Measurements from ENCODE around the gene STPG2.
"Not testable (repeated sequence)": the region's sequence is repeated elsewhere in the genome, so short reads cannot be mapped to it uniquely, and the experiment has no call there.

Gene STPG2

GRCh38 chr4:97952763-97953162, 190.5 kb downstream of the STPG2 start:
- DNase-seq (ENCODE audit: low read depth in 2 of 3, low spot score in 2 of 3): no peak

DNA sequence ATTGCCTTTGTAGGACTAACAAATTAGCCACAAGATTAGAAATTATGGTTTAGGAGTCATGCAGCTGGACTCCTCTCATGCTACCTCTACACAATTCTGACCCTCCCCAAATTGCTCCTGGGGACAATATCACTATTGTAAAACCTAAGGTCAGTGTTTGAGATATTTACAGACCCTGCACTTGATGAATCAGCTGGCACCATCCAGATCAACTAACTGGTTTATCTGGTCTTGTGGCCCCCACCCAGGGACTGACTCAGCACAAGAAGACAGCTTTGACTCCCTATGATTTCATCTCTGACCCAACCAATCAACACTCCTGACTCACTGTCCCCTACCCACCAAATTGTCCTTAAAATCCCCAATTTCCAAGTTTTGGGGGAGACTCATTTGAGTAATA, 192.4 kb downstream of the STPG2 start:
- DNase-seq (ENCODE audit: low read depth in 2 of 3, low spot score in 2 of 3): no peak

- no peak for DNase-seq (ENCODE audit: low read depth in 2 of 3, low spot score in 2 of 3)
These were observed 200.3 kb downstream of the STPG2 start for GRCh38 chr4:97942951-97943350.

- no peak for DNase-seq (ENCODE audit: low read depth in 2 of 3, low spot score in 2 of 3)
These were observed 201.1 kb downstream of the STPG2 start for GRCh38 chr4:97942137-97942536.

GRCh38 chr4:97938141-97938540, 205.1 kb downstream of the STPG2 start:
- DNase-seq (ENCODE audit: low read depth in 2 of 3, low spot score in 2 of 3): no peak

- DNase-seq (ENCODE audit: low read depth in 2 of 3, low spot score in 2 of 3): no peak
These were observed 218.8 kb downstream of the STPG2 start for GRCh38 chr4:97924341-97924958.

DNA sequence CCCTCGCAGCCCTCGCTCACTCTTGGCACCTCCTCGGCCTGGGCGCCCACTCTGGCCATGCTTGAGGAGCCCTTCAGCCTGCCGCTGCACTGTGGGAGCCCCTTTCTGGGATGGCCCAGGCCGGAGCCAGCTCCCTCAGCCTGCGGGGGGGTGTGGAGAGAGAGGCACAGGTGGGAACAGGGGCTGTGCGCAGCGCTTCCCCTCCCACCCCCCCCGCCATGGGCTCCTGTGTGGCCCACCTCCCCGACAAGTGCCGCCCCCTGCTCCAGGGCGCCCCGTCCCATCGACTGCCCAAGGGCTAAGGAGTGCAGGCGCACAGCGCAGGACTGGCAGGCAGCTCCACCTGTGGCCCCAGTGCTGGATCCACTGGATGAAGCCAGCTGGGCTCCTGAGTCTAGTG, 220.2 kb downstream of the STPG2 start:
- no peak for DNase-seq (ENCODE audit: low read depth in 2 of 3, low spot score in 2 of 3)

DNA sequence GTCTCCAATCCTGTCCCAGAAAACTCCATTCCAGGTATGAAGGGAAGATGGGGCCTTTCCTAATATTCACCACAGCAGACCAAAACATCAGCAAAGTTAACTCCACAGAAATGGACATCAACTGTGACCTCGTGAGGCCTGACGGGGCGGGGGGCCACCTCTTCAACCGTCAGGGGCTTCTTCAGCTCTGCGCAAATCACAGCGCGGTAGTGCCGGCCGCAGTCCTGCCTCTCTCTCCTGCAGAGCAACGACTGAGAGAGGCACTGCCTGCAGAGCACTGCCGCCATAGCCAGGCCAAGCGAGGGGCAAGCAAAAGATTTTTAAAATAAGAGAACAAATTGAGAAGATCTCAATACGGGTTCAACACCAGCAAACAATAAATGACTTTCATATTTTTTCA, 226.2 kb downstream of the STPG2 start:
- no peak for DNase-seq (ENCODE audit: low read depth in 2 of 3, low spot score in 2 of 3)

DNA sequence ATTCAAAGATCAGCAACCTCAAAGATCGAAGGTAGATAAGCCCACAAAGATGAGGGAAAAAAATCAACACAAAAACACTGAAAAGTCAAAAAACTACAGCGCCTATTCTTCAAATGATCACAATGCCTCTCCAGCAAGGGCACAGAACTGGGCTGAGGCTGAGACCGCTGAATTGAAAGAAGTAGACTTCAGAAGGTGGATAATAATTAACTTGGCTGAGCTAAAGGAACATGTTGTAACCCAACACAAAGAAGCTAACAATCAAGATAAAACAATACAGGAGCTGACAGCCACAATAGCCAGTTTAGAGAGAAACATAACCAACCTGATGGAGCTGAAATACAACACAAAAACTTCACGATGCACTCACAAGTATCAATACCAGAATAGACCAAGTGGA, 231.1 kb downstream of the STPG2 start:
- DNase-seq (ENCODE audit: low read depth in 2 of 3, low spot score in 2 of 3): no peak

DNA sequence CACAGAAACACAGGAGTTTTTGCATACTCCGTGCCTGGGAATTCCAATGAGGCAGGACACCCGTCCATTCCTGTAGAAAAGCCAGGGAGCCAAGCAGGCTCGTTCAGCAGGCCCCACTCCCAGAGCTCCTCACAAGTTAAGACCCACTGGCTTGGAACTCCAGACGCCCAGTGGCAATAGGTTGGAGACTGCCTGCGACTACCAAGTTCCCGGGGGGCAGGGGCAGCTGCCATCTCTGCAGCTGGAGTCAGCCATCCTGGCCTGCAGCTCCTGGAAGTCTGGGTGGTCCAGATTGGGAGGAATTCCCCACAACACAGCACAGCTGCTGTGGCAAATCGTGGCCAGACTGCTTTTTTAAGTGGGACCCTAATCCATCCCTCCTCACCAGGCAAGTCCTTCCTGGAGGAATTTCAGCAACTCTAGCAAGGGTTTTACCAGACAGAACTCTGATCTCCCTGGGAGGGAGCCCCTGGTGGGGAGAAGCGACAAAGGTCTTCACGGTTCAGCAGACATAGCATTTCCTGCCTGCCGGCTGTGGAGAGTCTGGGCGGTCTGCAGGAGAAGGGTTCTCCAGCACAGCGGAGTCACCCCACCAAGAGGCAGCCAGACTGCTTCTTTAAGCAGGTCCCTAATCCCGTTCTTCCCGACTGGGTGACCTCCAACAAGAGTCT, 231.9 kb downstream of the STPG2 start:
- no peak for DNase-seq (ENCODE audit: low read depth in 2 of 3, low spot score in 2 of 3)

- no peak for DNase-seq (ENCODE audit: low read depth in 2 of 3, low spot score in 2 of 3)
These were observed 233.3 kb downstream of the STPG2 start for GRCh38 chr4:97910005-97910404.

DNA sequence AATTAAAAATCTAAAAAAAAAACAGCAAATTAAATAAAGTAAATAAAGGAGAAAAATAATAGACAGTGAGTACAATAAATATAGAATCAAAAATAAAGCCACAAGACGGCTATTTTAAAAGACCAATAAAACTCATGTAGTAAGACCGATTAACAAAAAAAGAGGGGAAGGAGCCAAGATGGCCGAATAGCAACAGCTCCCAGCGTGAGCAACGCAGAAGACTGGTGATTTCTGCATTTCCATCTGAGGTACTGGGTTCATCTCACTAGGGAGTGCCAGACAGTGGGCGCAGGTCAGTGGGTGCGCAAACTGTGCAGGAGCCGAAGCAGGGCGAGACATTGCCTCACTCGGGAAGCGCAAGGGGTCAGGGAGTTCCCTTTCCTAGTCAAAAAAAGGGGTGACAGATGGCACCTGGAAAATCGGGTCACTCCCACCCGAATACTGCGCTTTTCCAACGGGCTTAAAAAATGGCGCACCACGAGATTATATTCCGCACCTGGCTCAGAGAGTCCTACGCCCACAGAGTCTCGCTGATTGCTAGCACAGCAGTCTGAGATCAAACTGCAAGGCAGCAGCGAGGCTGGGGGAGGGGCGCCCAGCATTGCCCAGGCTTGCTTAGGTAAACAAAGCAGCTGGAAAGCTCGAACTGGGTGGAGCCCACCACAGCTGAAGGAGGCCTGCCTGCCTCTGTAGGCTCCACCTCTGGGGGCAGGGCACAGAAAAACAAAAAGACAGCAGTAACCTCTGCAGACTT, 239.7 kb downstream of the STPG2 start:
- DNase-seq (ENCODE audit: low read depth in 2 of 3, low spot score in 2 of 3): not testable (repeated sequence)

GRCh38 chr4:97900229-97900628, 243.0 kb downstream of the STPG2 start:
- DNase-seq (ENCODE audit: low read depth in 2 of 3, low spot score in 2 of 3): no peak

- DNase-seq (ENCODE audit: low read depth in 2 of 3, low spot score in 2 of 3): no peak
These were observed 250.5 kb downstream of the STPG2 start for GRCh38 chr4:97892592-97893266.

DNA sequence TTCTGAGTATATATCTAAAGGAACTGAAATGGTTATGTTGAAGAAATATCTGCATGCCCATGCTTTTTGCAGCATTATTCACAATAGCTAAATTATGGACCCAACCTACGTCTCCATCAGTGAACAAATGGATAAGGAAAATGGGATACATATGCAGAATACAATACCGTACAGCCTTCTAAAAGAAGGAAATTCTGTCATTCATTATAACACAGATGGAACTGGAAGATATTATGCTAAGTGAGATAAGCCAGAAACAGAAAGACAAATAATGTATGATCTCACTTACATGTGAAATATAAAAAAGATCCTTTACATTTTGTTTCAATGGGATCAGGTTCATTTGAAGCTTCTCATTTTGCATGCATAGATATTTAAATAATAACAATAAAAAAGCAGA, 263.3 kb downstream of the STPG2 start:
- no peak for DNase-seq (ENCODE audit: low read depth in 2 of 3, low spot score in 2 of 3)

DNA sequence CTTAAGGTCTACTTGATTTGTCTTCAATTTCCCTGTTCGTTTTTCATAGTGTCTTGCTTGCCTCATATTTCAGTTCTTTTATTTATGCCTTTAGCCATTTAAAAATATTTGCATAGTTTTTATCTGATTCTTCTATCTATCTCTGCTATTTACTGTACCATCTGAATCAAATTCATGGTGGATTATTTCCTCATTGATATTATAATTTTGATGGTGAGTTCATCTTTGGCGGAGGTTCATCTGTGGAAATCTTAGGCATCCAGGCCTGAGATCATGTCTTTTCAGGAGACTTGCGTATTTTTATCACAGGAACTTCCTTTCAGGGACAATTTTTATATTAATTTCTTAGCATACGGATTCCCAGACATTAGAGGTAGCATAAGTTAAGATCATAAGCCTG, 275.2 kb downstream of the STPG2 start:
- DNase-seq (ENCODE audit: low read depth in 2 of 3, low spot score in 2 of 3): no peak

DNA sequence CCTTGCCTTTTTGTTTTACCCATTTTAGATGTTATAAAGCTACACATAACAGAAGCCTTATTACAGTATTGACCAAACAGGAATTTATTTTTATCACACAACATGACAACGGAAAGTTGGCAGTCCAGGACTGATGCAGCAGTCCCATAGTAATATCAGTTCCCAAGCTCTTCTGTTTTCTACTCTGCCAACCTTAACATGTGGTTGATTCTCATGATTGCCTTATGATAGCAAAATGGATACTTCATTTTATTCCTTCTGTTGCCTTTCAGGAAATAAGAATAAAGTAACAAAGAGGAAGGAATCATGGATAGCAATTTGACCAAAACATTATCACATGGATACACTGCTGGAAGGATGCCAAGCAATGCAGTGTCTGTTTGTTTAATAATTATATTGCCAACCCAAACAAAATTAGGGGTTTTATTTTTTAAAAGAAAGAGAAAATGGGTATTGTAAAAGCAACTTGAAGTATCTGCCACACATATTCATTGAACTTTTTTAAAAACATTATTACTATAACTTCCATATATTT, 275.7 kb downstream of the STPG2 start:
- no peak for DNase-seq (ENCODE audit: low read depth in 2 of 3, low spot score in 2 of 3)

GRCh38 chr4:97866821-97867556, 276.3 kb downstream of the STPG2 start:
- no peak for DNase-seq (ENCODE audit: low read depth in 2 of 3, low spot score in 2 of 3)

DNA sequence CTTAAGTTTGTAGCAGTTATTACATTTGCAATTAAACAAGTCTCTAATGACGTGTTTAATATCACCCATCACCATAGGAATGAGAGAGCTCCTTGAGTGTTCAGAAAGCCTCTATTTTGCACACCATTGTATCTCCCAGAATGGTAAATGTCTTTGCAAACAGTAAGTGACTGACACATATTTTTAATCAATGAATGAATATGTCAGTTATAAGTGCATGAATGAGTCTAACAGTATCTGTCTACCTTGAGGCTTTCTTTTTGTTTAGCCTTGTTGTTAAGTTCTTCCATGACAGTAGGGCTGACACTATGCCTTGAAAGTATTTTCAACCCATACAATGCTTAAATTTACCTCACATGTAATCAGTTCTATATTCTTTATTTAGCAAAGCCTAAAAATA, 292.2 kb downstream of the STPG2 start:
- no peak for DNase-seq (ENCODE audit: low read depth in 2 of 3, low spot score in 2 of 3)

DNA sequence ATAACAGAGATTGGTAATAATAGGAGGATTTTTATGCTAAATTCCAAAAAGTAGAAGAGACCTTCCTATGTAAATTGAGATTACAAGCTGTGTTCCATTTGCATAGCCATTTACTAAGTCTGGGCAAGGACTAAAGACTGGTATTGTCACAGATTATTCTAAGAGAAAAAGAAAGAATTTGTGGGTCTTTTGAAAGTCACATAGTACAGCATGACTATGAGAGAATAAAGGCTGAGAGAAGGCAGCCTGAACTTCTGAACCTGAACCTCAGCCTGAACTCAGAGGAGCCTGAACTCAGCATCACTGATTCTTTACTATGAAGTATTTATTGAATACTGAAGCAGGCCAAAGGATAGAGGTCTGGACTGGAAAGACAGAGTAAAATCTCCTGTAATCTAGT, 297.5 kb downstream of the STPG2 start:
- no peak for DNase-seq (ENCODE audit: low read depth in 2 of 3, low spot score in 2 of 3)

DNA sequence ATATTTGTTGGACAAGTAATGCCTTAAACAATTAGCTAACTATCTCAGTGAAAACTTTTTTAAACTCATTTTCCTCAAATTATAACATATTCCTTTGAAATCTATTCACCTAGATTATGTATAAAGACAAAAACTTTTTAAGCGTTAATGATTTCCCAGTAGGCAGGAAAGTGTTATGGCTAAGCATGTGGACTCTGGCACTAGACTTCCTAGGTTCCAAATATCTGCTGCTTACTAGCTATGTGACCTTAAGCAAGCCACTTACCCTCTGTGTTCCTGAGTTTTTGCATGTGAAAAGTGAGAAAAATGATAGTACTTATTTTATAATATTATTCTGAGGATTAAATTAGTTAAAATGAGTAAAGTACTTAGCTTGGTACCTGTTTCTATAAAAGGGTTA, 301.8 kb downstream of the STPG2 start:
- DNase-seq (ENCODE audit: low read depth in 2 of 3, low spot score in 2 of 3): no peak

Data from activated CD8-positive, alpha-beta memory T cell treated with anti-CD3 and anti-CD28 coated beads for 48 hours (primary cell).